Hepatocyte (in vitro differentiated cells): ENCODE data around the gene SSTR1.

Experiments used
- CTCF ChIP-seq: fragments of 200-600 bp; sonication (generic); IDR thresholded peaks from 2 replicates; pipeline ENCODE4 v1.5.1; 2016; ENCODE audit warnings: antibody characterized with exemption, mild to moderate bottlenecking; ENCODE audit not compliant: poor library complexity
- EZH2 ChIP-seq: fragments of 200-600 bp; sonication (generic); IDR thresholded peaks from 2 replicates; pipeline ENCODE4 v1.6.1; 2016; ENCODE audit warnings: antibody characterized with exemption, mild to moderate bottlenecking, borderline replicate concordance
- EZH2phosphoT487 ChIP-seq: fragments of 200-600 bp; sonication (generic); IDR thresholded peaks from one replicate; pipeline ENCODE4 v1.6.1; 2018; ENCODE audit warnings: antibody characterized with exemption, mild to moderate bottlenecking, low read depth, moderate library complexity; ENCODE audit not compliant: unreplicated experiment, severe bottlenecking

DNA sequence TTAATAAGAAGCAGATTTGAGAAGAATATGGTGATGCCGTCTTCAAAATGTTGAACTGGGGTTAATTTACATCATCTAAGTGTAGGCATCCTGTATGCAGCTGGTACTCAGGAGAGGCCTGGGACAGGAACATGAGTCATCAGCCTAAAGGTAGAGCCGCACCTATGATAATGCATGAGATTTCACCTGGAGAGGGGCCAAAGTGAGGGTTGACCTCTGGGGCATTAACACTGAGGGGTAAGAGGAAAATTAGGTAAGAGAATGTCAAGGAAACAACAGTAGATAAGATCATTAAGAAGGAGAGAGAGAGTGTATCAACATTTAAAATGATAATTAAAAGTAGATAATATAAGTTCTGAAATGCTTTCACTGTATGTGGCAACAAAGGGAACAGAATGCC, 20.2 kb upstream of the SSTR1 start:
- TF ChIP-seq CTCF (no peak), EZH2phosphoT487 (no peak), EZH2 (no peak)
